ENCODE data around the gene TJP1. TPM values are rescaled to one million over a fixed set of nuclear protein-coding genes. Genes with fewer than 3 reads are reported as not detected.

The TJP1 gene
- total and polyA plus RNA-seq, 2 experiments from 2014 or later: 39.2 to 51.2 TPM

DNA sequence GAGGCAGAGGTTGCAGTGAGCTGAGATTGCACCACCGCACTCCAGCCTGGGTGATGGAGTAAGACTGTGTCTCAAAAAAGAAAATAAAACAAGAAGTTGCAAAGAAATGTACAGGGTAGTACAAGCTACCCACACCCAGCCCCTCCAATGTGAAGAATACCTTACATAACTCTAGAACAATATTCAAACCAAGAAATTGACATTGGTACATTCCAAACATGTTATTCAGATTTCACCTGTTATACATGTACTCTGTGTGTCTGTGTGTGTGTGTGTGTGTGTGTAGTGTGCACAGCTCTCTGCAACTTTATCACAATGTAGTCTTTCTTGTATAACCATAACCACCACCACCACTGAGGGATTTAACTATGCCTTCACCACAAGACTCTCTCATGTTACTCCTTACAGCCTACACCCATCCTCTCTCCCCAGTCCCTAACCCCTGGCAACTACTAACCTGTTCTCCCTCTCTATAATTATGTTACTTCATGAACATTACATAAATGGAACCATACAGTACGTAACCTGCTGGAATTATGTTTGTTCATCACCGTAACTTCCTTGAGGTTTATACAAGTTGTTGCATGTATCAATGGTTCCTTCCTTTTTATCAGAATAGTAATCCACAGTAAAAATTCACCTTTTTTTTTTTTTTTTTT lies 16.2 kb upstream of the TJP1 start:
- DNase-seq: no peak
- H3K27me3 ChIP-seq (replicated peaks; ENCODE audit: insufficient read depth): no peaks in the 10 kb centered on the region
- H3K36me3 ChIP-seq (ENCODE audit: low read depth): no peaks in the 10 kb centered on the region
- peaks cover 20% of the 10 kb centered on the region for H3K4me1 ChIP-seq (ENCODE audit: insufficient read depth)
- no peak overlapping the region for H3K4me3 ChIP-seq
- H3K27ac ChIP-seq: no peak overlapping the region
- no peak overlapping the region for H3K4me2 ChIP-seq (ENCODE audit: unreplicated experiment)
- 93 to 97% methylated on average over 3 of the region's 3 CpGs for WGBS, 2 experiments (ENCODE audit: low coverage in 1 of 2, low lambda C conversion rate in 2 of 2, missing lambda C conversion rate in 2 of 2)
- H3K9me2 ChIP-seq (ENCODE audit: insufficient read depth): no peaks in the 10 kb centered on the region
- no peak for TF ChIP-seq EZH2phosphoT487 (IDR thresholded peaks at IDR 0.05; ENCODE audit: insufficient read depth, low read depth)
- no peak for TF ChIP-seq EZH2 (IDR thresholded peaks at IDR 0.05; ENCODE audit: insufficient read depth, poor library complexity, severe bottlenecking)
- H2AFZ ChIP-seq: no peak overlapping the region
- peaks cover 3% of the 10 kb centered on the region; the same call in 1 of the 2 replicates for H3F3A ChIP-seq (ENCODE audit: insufficient read depth)
- H3K79me2 ChIP-seq (ENCODE audit: insufficient read depth): no peaks in the 10 kb centered on the region
- H3K9me3 ChIP-seq (ENCODE audit: low read depth): no peaks in the 10 kb centered on the region
- in situ Hi-C loops (cut with MboI): no loop called here
- no peak overlapping the region for H3K9ac ChIP-seq
- no peaks in the 10 kb centered on the region for H4K20me1 ChIP-seq (ENCODE audit: insufficient read depth)

- Histone ChIP-seq H3K79me2 (ENCODE audit: insufficient read depth) (no peaks in the 10 kb centered on the region), H3K27ac (no peak overlapping the region), H3K4me2 (ENCODE audit: unreplicated experiment) (no peak overlapping the region), H3K36me3 (ENCODE audit: low read depth) (no peaks in the 10 kb centered on the region), H3K4me1 (ENCODE audit: insufficient read depth) (peaks cover 8% of the 10 kb centered on the region), H3K27me3 (replicated peaks; ENCODE audit: insufficient read depth) (no peaks in the 10 kb centered on the region), H4K20me1 (ENCODE audit: insufficient read depth) (no peaks in the 10 kb centered on the region), H3K9me3 (ENCODE audit: low read depth) (no peaks in the 10 kb centered on the region), H3F3A (ENCODE audit: insufficient read depth) (no peaks in the 10 kb centered on the region; the same call in 1 of the 2 replicates), H3K4me3 (no peak overlapping the region), H2AFZ (peak overlapping the region; percentile 4; the same call in 1 of the 2 replicates), H3K9ac (no peak overlapping the region), H3K9me2 (ENCODE audit: insufficient read depth) (no peaks in the 10 kb centered on the region)
- DNase-seq: peak; percentile 60
- WGBS, 2 experiments (ENCODE audit: low coverage in 1 of 2, low lambda C conversion rate in 2 of 2, missing lambda C conversion rate in 2 of 2): 64 to 68% methylated on average over 4 of the region's 4 CpGs
- in situ Hi-C loops (cut with MboI): no loop called here
- no peak for TF ChIP-seq EZH2 (IDR thresholded peaks at IDR 0.05; ENCODE audit: insufficient read depth, poor library complexity, severe bottlenecking)
- TF ChIP-seq EZH2phosphoT487 (IDR thresholded peaks at IDR 0.05; ENCODE audit: insufficient read depth, low read depth): no peak
Measured at GRCh38 chr15:29835301-29835700, 13.0 kb upstream of the TJP1 start.

- Histone ChIP-seq H3K4me2 (ENCODE audit: unreplicated experiment) (no peak overlapping the region), H3K27ac (no peak overlapping the region), H3K9ac (no peak overlapping the region), H3F3A (ENCODE audit: insufficient read depth) (no peaks in the 10 kb centered on the region; the same call in 1 of the 2 replicates), H3K9me3 (ENCODE audit: low read depth) (no peaks in the 10 kb centered on the region), H2AFZ (no peak overlapping the region), H3K9me2 (ENCODE audit: insufficient read depth) (no peaks in the 10 kb centered on the region), H3K27me3 (replicated peaks; ENCODE audit: insufficient read depth) (no peaks in the 10 kb centered on the region), H3K36me3 (ENCODE audit: low read depth) (no peaks in the 10 kb centered on the region), H4K20me1 (ENCODE audit: insufficient read depth) (no peaks in the 10 kb centered on the region), H3K79me2 (ENCODE audit: insufficient read depth) (no peaks in the 10 kb centered on the region), H3K4me3 (no peak overlapping the region), H3K4me1 (ENCODE audit: insufficient read depth) (peaks cover 8% of the 10 kb centered on the region)
- in situ Hi-C loops (cut with MboI): no loop called here
- TF ChIP-seq EZH2phosphoT487 (IDR thresholded peaks at IDR 0.05; ENCODE audit: insufficient read depth, low read depth): no peak
- no peak for TF ChIP-seq EZH2 (IDR thresholded peaks at IDR 0.05; ENCODE audit: insufficient read depth, poor library complexity, severe bottlenecking)
- DNase-seq: no peak
- WGBS, 2 experiments (ENCODE audit: low coverage in 1 of 2, low lambda C conversion rate in 2 of 2, missing lambda C conversion rate in 2 of 2): 88 to 91% methylated on average over 3 of the region's 3 CpGs
Measured at GRCh38 chr15:29832709-29833108, 10.4 kb upstream of the TJP1 start.

DNA sequence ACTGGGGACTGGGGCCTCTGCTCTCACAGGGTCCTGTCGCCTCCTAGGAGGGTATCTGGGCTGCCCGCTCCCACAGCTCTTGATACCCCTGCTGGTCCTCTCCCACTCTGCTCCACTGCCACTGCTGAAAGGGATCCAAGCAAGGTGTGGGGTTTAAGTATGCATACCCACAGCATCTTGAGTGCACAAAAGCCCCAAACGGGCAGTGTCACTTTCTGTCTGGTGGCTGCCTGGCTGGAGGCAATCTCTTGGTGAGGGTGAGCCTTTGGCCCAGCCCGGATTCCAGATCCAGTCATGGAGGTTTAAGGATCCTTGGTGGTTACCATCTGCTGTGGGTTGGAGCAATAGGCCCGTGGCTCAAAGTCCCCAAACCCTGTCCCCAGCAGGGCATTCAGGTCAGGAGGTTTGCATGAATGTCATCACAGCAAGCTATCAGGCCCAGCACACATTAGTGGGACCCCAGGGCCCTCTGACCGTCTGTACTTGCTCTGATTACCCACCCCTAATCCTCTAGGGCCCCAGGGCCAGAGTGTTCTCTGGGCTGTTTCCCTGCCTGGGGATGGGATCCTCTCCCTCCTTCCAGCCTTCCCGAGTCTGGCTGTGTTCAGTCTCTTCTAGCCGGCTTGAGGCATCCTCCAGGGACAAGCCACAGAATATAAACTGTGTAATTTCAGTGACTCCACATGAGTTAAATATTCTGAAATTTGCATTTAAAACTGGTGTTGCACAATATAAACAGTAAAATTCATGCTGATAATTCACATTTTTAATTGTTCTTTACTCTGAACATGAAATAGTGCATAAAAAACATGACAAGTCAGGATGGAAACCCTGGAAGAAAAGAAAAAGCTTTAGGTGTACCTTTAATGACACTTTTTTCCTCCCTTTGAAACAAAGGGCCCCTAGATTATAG lies 4.9 kb upstream of the TJP1 start:
- no peak overlapping the region for H2AFZ ChIP-seq

More for the DNA sequence above, 4.9 kb upstream of the TJP1 start:
- in situ Hi-C loops (cut with MboI): no loop called here
- no peaks in the 10 kb centered on the region for H3K9me2 ChIP-seq (ENCODE audit: insufficient read depth)
- TF ChIP-seq EZH2phosphoT487 (IDR thresholded peaks at IDR 0.05; ENCODE audit: insufficient read depth, low read depth): no peak
- TF ChIP-seq EZH2 (IDR thresholded peaks at IDR 0.05; ENCODE audit: insufficient read depth, poor library complexity, severe bottlenecking): no peak
- no peaks in the 10 kb centered on the region for H3K79me2 ChIP-seq (ENCODE audit: insufficient read depth)
- no peaks in the 10 kb centered on the region for H3K9me3 ChIP-seq (ENCODE audit: low read depth)
- DNase-seq: no peak
- H3K27ac ChIP-seq: no peak overlapping the region
- WGBS, 2 experiments (ENCODE audit: low coverage in 1 of 2, low lambda C conversion rate in 2 of 2, missing lambda C conversion rate in 2 of 2): 89 to 90% methylated on average over 8 of the region's 8 CpGs
- no peaks in the 10 kb centered on the region for H3K27me3 ChIP-seq (replicated peaks; ENCODE audit: insufficient read depth)
- H3K9ac ChIP-seq: no peak overlapping the region
- no peak overlapping the region for H3K4me3 ChIP-seq
- H3K36me3 ChIP-seq (ENCODE audit: low read depth): no peaks in the 10 kb centered on the region
- H3K4me1 ChIP-seq (ENCODE audit: insufficient read depth): peaks cover 13% of the 10 kb centered on the region
- no peak overlapping the region for H3K4me2 ChIP-seq (ENCODE audit: unreplicated experiment)
- peaks cover 6% of the 10 kb centered on the region for H3F3A ChIP-seq (ENCODE audit: insufficient read depth)
- no peaks in the 10 kb centered on the region for H4K20me1 ChIP-seq (ENCODE audit: insufficient read depth)

Data from GM23248 (cell line).